Left colon (tissue), 2 donors: Measurements from ENCODE around the gene KYAT1. TPM values are rescaled to one million over a fixed set of nuclear protein-coding genes. Genes with fewer than 3 reads are reported as not detected.

ENCODE experiments used
- ATAC-seq: fragments of 200-7000 bp; cut with Tn5 transposase; one replicate; pipeline ENCODE4 v1.9.1; 2020; ENCODE audit warnings: mild to moderate bottlenecking, moderate library complexity
- DNase-seq, 2 donors: peaks; one replicate each; pipeline ENCODE4 v3.0.0-alpha.2; 2020
- intact Hi-C, 2 donors: fragments of 100-400 bp; cut with DNase I in 1 of 2; cut with micrococcal nuclease in 1 of 2; formaldehyde crosslinking; loops; one replicate each; pipeline versions ENCODE4 v1.11.2 to v1.14.0; 2022; cut with DNase I, micrococcal nuclease
- total RNA-seq, 2 donors: library from RNA; stranded (reverse); fragmentation: NEBNext Ultra II Directional; extraction: Animal tissue kit (Norgen Biotek cat#: 25700); gene quantifications; one replicate each; pipeline ENCODE4 v1.2.1, GENCODE V29; 2021
- donor health status: DM: no; HTN: no; CAD: no.
- donor health status: DM: yes; HTN: yes; CAD: no.

KYAT1 gene
- total RNA-seq, 2 donors from 2014 or later: 2.1 TPM

DNA sequence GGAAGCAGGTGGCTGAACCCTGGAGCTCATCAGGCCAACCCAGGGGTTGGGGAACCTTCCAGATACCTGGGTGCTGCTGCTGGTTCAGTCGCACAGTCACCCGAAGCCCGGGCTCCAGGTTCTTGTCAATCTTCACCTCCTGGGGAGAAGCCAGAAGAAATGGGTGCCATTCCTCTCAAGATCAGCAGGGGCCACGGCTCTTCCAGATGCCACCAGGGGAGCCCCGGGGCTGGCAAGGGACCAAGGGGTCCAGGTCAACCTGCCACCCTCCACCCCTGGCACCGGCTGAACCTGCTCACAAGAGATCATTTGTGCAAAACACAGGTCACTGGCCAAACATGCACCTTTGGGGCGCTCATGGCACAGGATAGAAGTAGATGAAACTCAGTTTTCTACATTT lies 56.8 kb downstream of the KYAT1 start:
- intact Hi-C loops: no loop called here
- no peak for ATAC-seq

DNA sequence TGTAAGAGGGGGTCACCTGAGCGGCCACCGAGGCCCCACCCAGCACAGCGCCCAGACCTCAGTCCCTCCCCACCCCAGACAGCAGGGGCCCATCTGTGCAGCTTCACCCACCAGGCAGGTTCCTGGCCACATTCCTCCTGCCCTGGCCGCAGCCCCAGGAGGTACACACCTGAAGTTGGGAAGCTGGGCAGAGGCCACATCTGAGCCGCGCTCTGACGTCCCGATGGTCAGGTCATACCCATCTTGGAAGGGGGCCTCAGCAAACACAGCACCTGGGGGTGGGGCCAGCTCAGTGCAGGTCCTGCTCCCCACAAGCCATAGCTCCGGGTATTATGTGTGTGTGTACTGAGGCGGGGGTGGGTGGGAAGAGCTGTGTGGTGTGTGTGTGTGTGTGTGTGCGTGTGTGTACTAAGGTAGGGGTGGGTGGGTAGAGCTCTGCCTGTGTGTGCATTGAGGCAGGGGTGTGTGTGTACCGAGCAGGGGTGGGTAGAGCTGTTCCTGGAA lies 57.8 kb downstream of the KYAT1 start:
- no peak for ATAC-seq
- DNase-seq: no peak
- intact Hi-C loops: no loop called here

More for the DNA sequence above, 56.8 kb downstream of the KYAT1 start:
- DNase-seq: no peak

GRCh38 chr9:128823362-128823902 lies 58.3 kb downstream of the KYAT1 start:
- no peak for DNase-seq
- intact Hi-C loops: no loop called here
- no peak for ATAC-seq

GRCh38 chr9:128822407-128823042 lies 59.2 kb downstream of the KYAT1 start:
- intact Hi-C loops: no loop called here
- DNase-seq (no peak), ATAC-seq (no peak)

DNA sequence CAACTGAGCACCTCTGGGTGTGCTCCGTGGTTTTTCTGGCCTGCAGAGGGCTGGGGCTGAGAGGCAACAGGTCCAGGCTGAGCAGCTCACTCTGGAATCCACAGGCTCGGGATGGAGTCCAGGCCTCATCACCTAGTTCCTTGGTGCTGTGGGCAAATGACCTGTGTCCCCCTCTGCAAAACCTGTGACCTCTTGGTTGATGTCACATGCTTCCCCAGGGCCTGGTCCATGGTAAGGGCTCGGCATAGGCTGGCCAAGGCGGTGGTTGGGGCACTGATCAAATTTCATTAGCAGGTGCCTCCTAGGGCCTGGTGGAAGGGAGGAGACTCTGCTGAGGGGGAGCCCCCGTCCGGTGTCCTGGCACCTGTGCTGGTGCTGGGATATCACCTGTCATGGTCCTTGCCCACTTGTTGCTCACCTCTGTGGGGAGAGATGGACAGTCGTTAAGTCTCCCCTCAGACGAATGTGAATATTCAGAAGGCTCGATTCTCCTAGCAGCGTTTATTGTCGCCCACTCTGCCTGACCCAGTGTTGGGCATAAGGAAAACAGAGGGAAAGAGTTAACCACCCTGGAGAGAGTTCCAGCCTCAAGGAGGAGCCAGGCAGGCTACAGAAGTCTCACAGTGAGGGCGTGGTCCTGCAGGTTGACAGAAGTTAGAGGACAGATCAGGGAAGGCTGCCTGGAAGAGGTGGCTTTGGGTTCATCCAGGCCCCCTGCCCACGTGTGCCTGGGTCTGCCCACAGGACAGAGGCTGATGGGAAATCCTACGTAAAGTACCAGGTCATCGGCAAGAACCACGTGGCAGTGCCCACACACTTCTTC lies 60.0 kb downstream of the KYAT1 start:
- intact Hi-C loops: no loop called here
- ATAC-seq: no peak
- no peak for DNase-seq

GRCh38 chr9:128820665-128821583 lies 60.8 kb downstream of the KYAT1 start:
- DNase-seq (no peak), ATAC-seq (no peak)
- intact Hi-C loops: no loop called here

GRCh38 chr9:128819716-128820664 lies 61.8 kb downstream of the KYAT1 start:
- ATAC-seq (peak; percentile 16), DNase-seq (peak; percentile 29 to 57)
- intact Hi-C loops: no loop called here

DNA sequence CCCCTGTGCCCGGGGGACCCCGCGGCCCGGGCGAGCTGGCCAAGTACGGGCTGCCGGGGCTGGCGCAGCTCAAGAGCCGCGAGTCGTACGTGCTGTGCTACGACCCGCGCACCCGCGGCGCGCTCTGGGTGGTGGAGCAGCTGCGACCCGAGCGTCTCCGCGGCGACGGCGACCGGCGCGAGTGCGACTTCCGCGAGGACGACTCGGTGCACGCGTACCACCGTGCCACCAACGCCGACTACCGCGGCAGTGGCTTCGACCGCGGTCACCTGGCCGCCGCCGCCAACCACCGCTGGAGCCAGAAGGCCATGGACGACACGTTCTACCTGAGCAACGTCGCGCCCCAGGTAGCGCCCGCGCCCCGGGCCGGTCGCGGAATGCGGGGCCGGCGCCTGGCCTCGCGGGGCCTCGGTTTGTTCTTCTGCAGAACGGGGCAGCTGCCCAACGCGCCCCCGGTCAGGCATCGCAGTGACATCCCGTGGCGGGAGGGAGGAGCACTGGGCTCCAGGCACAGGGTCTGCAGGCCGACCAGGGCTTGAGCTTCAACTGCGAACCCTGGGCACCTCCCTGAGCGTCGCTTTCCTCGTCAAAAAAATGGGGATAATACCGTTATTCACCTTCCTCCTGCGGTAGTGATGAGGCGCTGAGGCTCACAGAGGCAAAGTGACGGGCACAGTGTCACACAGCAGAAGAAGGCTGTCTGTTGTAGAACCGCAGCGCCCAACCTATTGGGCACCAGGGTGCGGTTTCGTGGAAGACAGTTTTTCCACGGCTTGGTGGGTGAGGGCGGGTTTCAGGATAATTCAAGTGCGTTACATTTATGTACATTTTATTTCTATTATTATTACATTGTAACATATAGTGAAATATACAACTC lies 62.7 kb downstream of the KYAT1 start:
- intact Hi-C loops: no loop called here
- DNase-seq (peak in 1 of 2 donors; percentile 66), ATAC-seq (peak; percentile 31)

GRCh38 chr9:128818099-128818838 lies 63.5 kb downstream of the KYAT1 start, which contains the start of gene ENDOG:
Gene ENDOG, plus strand, starts transcription at chr9:128818500. Its CDS starts 185 bp downstream, at chr9:128818685.
- peak; percentile 90 for ATAC-seq
- intact Hi-C loops: no loop called here
- DNase-seq: peak; percentile 96 to 98

GRCh38 chr9:128810873-128811272 lies 70.9 kb downstream of the KYAT1 start:
- intact Hi-C loops: no loop called here
- no peak for DNase-seq
- no peak for ATAC-seq

GRCh38 chr9:128809831-128810230 lies 71.9 kb downstream of the KYAT1 start:
- intact Hi-C loops: no loop called here
- DNase-seq: no peak

GRCh38 chr9:128809036-128809599 lies 72.6 kb downstream of the KYAT1 start:
- ATAC-seq (peak; percentile 21), DNase-seq (no peak)
- intact Hi-C loops: no loop called here

More at GRCh38 chr9:128809831-128810230, 71.9 kb downstream of the KYAT1 start:
- ATAC-seq: no peak

- ATAC-seq: no peak
- intact Hi-C loops: no loop called here
Observed at GRCh38 chr9:128808543-128808942, 73.2 kb downstream of the KYAT1 start.

GRCh38 chr9:128807827-128808226 lies 73.9 kb downstream of the KYAT1 start:
- ATAC-seq (no peak), DNase-seq (no peak)
- intact Hi-C loops: no loop called here

More at GRCh38 chr9:128808543-128808942, 73.2 kb downstream of the KYAT1 start:
- no peak for DNase-seq

DNA sequence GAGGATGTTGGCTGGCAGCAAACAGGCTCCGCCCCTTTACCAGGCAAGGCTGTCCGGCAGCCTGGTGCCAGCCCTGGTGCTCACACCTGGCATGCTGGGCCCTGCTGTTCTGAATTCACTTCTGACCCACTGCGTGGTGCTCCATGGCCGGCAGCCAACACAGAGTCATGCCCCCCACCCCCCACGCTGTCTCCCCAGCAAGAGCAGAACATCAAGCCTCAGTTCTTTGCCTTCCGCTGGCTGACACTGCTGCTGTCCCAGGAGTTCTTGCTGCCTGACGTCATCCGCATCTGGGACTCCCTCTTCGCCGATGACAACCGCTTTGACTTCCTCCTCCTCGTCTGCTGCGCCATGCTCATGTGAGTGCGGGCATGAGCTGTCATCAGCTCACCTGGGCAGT lies 76.1 kb downstream of the KYAT1 start:
- ATAC-seq: no peak
- intact Hi-C loops: no loop called here
- no peak for DNase-seq

GRCh38 chr9:128802482-128802881 lies 79.3 kb downstream of the KYAT1 start:
- intact Hi-C loops: no loop called here
- no peak for ATAC-seq
- DNase-seq: no peak
